Ectodermal cell (in vitro differentiated cells): ENCODE results near the gene AGPAT3.
"Not testable (repeated sequence)": the region's sequence is repeated elsewhere in the genome, so short reads cannot be mapped to it uniquely, and the experiment has no call there.

ENCODE experiments used
- H3K27ac ChIP-seq: 2 replicates; pipeline ENCODE4 v1.7.0; 2013; ENCODE audit warnings: mild to moderate bottlenecking, low read depth, low read length; ENCODE audit not compliant: insufficient read depth, poor library complexity, severe bottlenecking
- H3K27me3 ChIP-seq: 2 replicates; pipeline ENCODE4 v1.7.0; 2013; ENCODE audit warnings: mild to moderate bottlenecking, low read length; ENCODE audit not compliant: insufficient read depth, control insufficient read depth, poor library complexity, severe bottlenecking
- H3K36me3 ChIP-seq: one replicate; pipeline ENCODE4 v1.7.0; 2013; ENCODE audit warnings: low read length; ENCODE audit not compliant: control insufficient read depth, insufficient read depth
- H3K4me1 ChIP-seq: one replicate; pipeline ENCODE4 v1.7.0; 2013; ENCODE audit warnings: low read length; ENCODE audit not compliant: control insufficient read depth, insufficient read depth
- H3K4me3 ChIP-seq: 2 replicates; pipeline ENCODE4 v1.7.0; 2013; ENCODE audit warnings: low read depth, low read length, control low read depth; ENCODE audit not compliant: insufficient read depth
- H3K9me3 ChIP-seq: 2 replicates; pipeline ENCODE4 v1.7.0; 2013; ENCODE audit warnings: mild to moderate bottlenecking, low read length, moderate library complexity; ENCODE audit not compliant: control insufficient read depth
- WGBS, 2 experiments: methylation state at CpG; one replicate each; pipeline ENCODE4 v1.1.7; 2013; ENCODE audit warnings: missing lambda C conversion rate in 2 of 2; 5-methylcytosine and 5-hydroxymethylcytosine counted together

Gene AGPAT3

DNA sequence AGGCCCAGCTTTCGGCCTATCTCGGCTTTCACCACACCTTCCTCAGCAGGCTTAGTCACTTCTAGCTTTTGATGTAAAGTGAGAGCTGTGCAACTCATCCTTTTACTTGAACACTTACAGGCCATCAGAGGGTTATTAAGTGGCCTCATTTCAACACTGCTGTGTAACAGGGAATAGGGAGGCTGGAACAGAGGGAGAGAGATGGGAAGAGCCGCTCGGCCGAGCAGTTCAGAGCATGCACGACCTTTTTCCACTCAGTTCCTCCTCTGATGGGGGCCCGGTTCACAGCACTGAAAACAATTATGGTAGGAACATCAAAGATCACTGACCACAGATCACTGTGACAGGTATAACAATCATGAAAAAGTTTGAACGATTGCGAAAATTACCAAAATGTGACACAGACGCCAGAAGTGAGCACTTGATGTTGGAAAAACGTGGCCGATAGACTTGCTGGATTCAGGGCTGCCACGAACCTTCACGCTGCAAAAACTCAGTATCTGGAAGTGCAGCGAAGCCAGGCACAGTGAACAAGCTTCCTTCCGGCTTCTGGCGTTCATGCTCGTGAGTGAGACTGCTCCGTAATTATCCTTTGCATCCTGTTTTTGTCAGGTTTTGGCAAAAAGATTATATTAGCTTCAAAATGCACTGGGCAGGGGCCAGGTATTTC is 28.6 kb downstream of the AGPAT3 start:
- no peak overlapping the region for H3K27ac ChIP-seq
- no peaks in the 10 kb centered on the region for H3K36me3 ChIP-seq
- no peak overlapping the region for H3K4me3 ChIP-seq
- H3K9me3 ChIP-seq: no peaks in the 10 kb centered on the region
- no peaks in the 10 kb centered on the region for H3K4me1 ChIP-seq
- no peaks in the 10 kb centered on the region for H3K27me3 ChIP-seq
- WGBS, 2 experiments: 94 to 95% methylated on average over 19 of the region's 19 CpGs

GRCh38 chr21:43894206-43894577 is 29.2 kb downstream of the AGPAT3 start:
- H3K9me3 ChIP-seq: no peaks in the 10 kb centered on the region

DNA sequence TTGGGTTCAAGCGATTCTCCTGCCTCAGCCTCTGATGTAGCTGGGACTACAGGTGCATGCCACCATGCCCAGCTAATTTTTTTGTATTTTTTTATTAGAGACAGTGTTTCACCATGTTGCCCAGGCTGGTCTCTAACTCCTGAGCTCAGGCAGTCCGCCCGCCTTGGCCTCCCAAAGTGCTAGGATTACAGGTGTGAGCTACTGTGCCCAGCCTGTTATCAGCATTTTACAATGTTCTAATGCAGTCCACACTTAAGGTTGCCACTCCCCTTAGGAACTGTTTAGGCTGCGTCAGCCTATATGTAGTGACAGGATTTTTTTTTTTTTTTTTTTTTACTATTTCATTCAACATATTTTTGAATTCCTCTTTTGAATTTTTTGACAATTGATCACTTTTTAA is 30.2 kb downstream of the AGPAT3 start:
- Histone ChIP-seq H3K4me3 (no peak overlapping the region), H3K9me3 (no peaks in the 10 kb centered on the region), H3K27me3 (no peaks in the 10 kb centered on the region), H3K36me3 (no peaks in the 10 kb centered on the region), H3K4me1 (no peaks in the 10 kb centered on the region), H3K27ac (no peak overlapping the region)
- WGBS, 2 experiments: 97 to 98% methylated on average over 3 of the region's 4 CpGs

More at GRCh38 chr21:43894206-43894577, 29.2 kb downstream of the AGPAT3 start:
- Histone ChIP-seq H3K36me3 (no peaks in the 10 kb centered on the region), H3K27me3 (no peaks in the 10 kb centered on the region), H3K4me1 (no peaks in the 10 kb centered on the region), H3K4me3 (no peak overlapping the region), H3K27ac (no peak overlapping the region)
- 89 to 95% methylated on average over 2 to 3 of the region's 4 CpGs for WGBS, 2 experiments

GRCh38 chr21:43896696-43897299 is 31.8 kb downstream of the AGPAT3 start:
- WGBS, 2 experiments: 83 to 96% methylated on average over 2 of the region's 8 CpGs

DNA sequence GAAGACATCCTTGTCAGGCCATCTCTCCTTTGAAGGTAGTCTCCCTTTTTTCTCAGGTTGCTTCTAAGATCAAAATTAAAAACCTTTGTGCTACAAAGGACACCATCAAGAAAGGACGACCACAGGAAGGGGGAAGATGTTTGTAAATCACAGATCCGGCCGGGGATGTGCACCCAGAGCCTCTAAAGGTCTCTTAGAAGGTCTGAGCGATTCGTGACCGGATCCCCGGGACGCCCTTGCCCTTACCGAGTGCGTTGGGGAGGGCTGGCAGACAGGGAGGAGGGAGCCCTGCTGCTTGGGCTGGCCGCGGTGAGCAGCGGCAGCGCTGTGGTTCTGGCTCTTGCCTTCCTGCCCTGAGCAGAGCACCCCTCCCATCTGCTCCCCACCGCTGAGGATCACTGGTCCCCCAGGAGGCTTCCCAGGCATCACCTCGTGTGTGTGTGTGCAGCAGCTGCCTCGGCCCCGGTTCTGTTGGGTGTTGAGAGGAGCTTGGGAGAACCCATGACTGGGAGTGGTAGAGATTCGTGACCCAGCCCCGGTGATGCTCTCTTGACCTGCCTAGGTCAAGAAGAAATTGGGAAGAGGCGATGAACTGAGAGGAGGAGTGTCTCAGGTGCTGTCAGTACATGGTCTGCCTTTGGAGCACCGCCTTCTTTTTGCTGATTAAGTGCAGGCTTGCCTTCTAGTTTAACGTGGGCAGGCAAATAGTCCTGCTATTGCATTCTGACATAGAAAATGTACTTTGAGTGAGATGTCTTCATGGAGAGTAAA is 34.5 kb downstream of the AGPAT3 start:
- Histone ChIP-seq H3K27me3 (no peaks in the 10 kb centered on the region), H3K36me3 (no peaks in the 10 kb centered on the region), H3K9me3 (no peaks in the 10 kb centered on the region), H3K4me3 (no peak overlapping the region), H3K4me1 (no peaks in the 10 kb centered on the region), H3K27ac (no peak overlapping the region)
- 93 to 94% methylated on average over 23 of the region's 23 CpGs for WGBS, 2 experiments

More at GRCh38 chr21:43896696-43897299, 31.8 kb downstream of the AGPAT3 start:
- not testable (repeated sequence) for H3K27me3 ChIP-seq, H3K27ac ChIP-seq, H3K36me3 ChIP-seq, H3K4me1 ChIP-seq, H3K4me3 ChIP-seq, H3K9me3 ChIP-seq

- no peaks in the 10 kb centered on the region for H3K27me3 ChIP-seq
- H3K36me3 ChIP-seq: no peaks in the 10 kb centered on the region
- H3K4me3 ChIP-seq: no peak overlapping the region
- no peak overlapping the region for H3K27ac ChIP-seq
- no peaks in the 10 kb centered on the region for H3K4me1 ChIP-seq
- no peaks in the 10 kb centered on the region for H3K9me3 ChIP-seq
- 88 to 96% methylated on average over 1 of the region's 1 CpG for WGBS, 2 experiments
Measured at GRCh38 chr21:43900078-43900385, 35.0 kb downstream of the AGPAT3 start.

DNA sequence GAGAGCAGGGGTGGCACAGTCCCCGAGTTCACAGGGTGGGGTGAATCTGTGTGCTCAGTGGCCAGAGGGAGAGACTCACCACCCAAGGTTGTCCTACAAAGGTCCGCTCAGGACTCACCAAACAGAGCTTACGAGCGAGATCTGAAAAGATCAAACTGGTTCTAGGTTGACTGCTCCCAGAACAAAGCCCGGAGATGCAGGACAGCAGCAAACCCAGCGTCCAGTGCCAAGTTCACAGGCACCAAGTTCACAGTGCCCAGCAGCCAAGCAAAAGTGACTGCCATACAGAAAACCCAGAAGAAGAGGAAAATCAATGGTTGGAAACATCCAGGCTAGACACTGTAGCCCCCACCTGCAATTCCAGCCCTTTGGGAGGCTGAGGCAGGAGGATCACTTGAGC is 35.7 kb downstream of the AGPAT3 start:
- Histone ChIP-seq H3K36me3 (no peaks in the 10 kb centered on the region), H3K27me3 (no peaks in the 10 kb centered on the region), H3K27ac (no peak overlapping the region), H3K4me3 (no peak overlapping the region), H3K4me1 (no peaks in the 10 kb centered on the region), H3K9me3 (no peaks in the 10 kb centered on the region)
- WGBS, 2 experiments: 93 to 94% methylated on average over 6 of the region's 6 CpGs

GRCh38 chr21:43902441-43902840 is 37.4 kb downstream of the AGPAT3 start:
- Histone ChIP-seq H3K27me3 (no peaks in the 10 kb centered on the region), H3K9me3 (no peaks in the 10 kb centered on the region), H3K4me1 (no peaks in the 10 kb centered on the region), H3K36me3 (no peaks in the 10 kb centered on the region), H3K4me3 (no peak overlapping the region), H3K27ac (no peak overlapping the region)
- 91 to 96% methylated on average over 6 of the region's 6 CpGs for WGBS, 2 experiments

GRCh38 chr21:43903451-43904091 is 38.5 kb downstream of the AGPAT3 start:
- Histone ChIP-seq H3K4me1 (peaks cover under 1% of the 10 kb centered on the region), H3K9me3 (no peaks in the 10 kb centered on the region), H3K36me3 (no peaks in the 10 kb centered on the region), H3K27me3 (no peaks in the 10 kb centered on the region), H3K4me3 (no peak overlapping the region), H3K27ac (no peak overlapping the region)
- WGBS, 2 experiments: 88 to 91% methylated on average over 26 of the region's 26 CpGs

DNA sequence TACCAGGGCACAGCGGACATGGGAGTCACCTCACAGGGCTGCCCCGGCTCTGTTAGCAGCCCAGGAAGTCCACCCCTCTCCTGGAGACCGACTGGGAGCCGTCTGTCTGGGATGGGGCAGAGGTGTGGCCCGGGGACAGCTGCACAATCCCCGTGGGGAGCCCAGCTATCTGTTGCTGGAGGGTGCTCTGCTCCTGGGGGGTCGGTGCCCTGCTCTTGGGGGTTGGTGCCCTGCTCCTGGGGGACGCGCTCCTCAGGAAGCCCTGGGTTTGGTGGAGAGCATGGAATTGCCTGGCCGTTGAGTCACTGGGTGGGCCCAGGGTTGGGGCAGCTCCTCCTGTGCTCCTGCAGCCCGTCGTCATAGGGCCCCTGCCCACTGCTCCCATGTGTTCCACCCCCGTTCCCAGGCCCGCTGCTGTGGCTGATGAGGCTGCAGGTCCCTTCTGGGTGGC is 39.3 kb downstream of the AGPAT3 start:
- no peaks in the 10 kb centered on the region for H3K9me3 ChIP-seq
- peaks cover 4% of the 10 kb centered on the region for H3K4me1 ChIP-seq
- no peak overlapping the region for H3K27ac ChIP-seq
- H3K36me3 ChIP-seq: no peaks in the 10 kb centered on the region
- no peaks in the 10 kb centered on the region for H3K27me3 ChIP-seq
- WGBS, 2 experiments: 90 to 91% methylated on average over 14 of the region's 14 CpGs
- H3K4me3 ChIP-seq: no peak overlapping the region
